ENCODE data around the gene BFSP2.
A peak's percentile ranks its signal among the peaks of the same experiment; 100 is the strongest.

The BFSP2 gene

GRCh38 chr3:133413161-133414020, 13.5 kb downstream of the BFSP2 start:
- no peak for TF ChIP-seq CTCF (IDR thresholded peaks at IDR 0.05; ENCODE audit: control insufficient read depth, extremely low read depth, insufficient read depth)
- H3K4me3 ChIP-seq (ENCODE audit: low read depth, low read length) = no peak overlapping the region
- peak; percentile 56 for DNase-seq (ENCODE audit: low read depth)

- no peak for TF ChIP-seq CTCF (IDR thresholded peaks at IDR 0.05; ENCODE audit: control insufficient read depth, extremely low read depth, insufficient read depth)
- DNase-seq (ENCODE audit: low read depth) = no peak
- no peak overlapping the region for H3K4me3 ChIP-seq (ENCODE audit: low read depth, low read length)
These were observed 14.2 kb downstream of the BFSP2 start for GRCh38 chr3:133414021-133414392.

GRCh38 chr3:133418361-133418760, 18.5 kb downstream of the BFSP2 start:
- TF ChIP-seq CTCF (IDR thresholded peaks at IDR 0.05; ENCODE audit: control insufficient read depth, extremely low read depth, insufficient read depth) = no peak
- no peak for DNase-seq (ENCODE audit: low read depth)
- no peak overlapping the region for H3K4me3 ChIP-seq (ENCODE audit: low read depth, low read length)

GRCh38 chr3:133419151-133419909, 19.5 kb downstream of the BFSP2 start:
- no peak for TF ChIP-seq CTCF (IDR thresholded peaks at IDR 0.05; ENCODE audit: control insufficient read depth, extremely low read depth, insufficient read depth)
- H3K4me3 ChIP-seq (ENCODE audit: low read depth, low read length) = no peak overlapping the region
- no peak for DNase-seq (ENCODE audit: low read depth)

GRCh38 chr3:133424937-133425869, 25.3 kb downstream of the BFSP2 start:
- no peak for TF ChIP-seq CTCF (IDR thresholded peaks at IDR 0.05; ENCODE audit: control insufficient read depth, extremely low read depth, insufficient read depth)
- no peak overlapping the region for H3K4me3 ChIP-seq (ENCODE audit: low read depth, low read length)

GRCh38 chr3:133425898-133426297, 26.0 kb downstream of the BFSP2 start:
- no peak for DNase-seq (ENCODE audit: low read depth)
- TF ChIP-seq CTCF (IDR thresholded peaks at IDR 0.05; ENCODE audit: control insufficient read depth, extremely low read depth, insufficient read depth) = no peak

More at GRCh38 chr3:133424937-133425869, 25.3 kb downstream of the BFSP2 start:
- no peak for DNase-seq (ENCODE audit: low read depth)

More at GRCh38 chr3:133425898-133426297, 26.0 kb downstream of the BFSP2 start:
- H3K4me3 ChIP-seq (ENCODE audit: low read depth, low read length) = no peak overlapping the region

Data from LNCaP clone FGC (cell line).